ENCODE measurements around the gene C13orf42. TPM values are rescaled to one million over a fixed set of nuclear protein-coding genes. Genes with fewer than 3 reads are reported as not detected.
A peak's percentile ranks its signal among the peaks of the same experiment; 100 is the strongest.
"Not testable (repeated sequence)": the region's sequence is repeated elsewhere in the genome, so short reads cannot be mapped to it uniquely, and the experiment has no call there.

C13orf42 gene
- total RNA-seq, 1 donor from 2014 or later, result under 0.01 TPM

DNA sequence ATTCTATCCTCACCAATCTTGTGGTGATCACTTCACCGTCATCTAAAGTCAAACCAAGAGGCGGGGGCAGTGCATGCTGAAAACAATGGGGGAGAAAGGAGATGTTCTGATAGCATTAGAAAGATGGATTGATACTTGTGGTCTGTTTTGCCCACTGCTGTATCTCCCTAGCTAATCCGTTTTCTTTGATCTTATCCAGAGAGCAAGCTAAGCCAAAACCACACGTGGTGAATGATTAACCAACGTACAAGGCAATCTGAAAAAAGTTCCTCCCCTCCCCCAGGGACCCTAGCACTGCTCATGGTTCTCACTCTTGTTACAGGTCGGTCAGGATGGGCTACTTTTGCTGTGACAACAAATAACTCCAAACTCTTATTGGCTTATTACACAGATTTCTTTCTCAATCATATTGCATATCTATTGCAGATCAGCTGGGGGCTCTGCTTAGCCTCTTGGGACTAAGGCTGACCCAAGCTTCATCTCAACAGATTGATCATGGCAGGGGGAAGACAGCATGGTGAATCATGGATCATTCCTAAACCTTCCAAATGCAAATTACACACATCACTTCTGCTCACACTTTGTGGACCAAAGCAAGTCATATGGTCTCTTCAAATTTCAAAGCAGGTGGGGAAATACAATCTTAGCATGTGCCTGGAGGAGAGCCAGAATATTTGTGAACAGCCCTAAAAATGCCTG lies 11.9 kb upstream of the C13orf42 start:
- no peak for FAIRE-seq
- no peak for DNase-seq (ENCODE audit: low spot score in 2 of 2)

DNA sequence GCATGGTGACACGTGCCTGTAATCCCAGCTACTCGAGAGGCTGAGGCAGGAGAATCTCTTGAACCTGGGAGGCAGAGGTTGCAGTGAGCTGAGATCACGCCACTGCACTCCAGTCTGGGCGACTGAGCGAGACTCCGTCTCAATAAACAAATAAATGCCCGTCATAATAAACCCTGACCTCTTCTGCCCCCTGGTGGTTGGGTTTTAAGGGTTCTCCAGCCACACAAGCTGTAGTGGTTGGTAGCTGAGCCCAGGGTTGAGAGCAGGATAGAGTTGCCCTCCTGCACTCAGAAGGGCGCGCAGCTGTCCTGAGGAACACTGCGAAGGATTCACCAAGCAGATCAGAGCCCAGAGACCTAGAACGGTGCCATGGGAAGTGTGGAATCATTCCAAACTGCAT lies 9.8 kb upstream of the C13orf42 start:
- not testable (repeated sequence) for DNase-seq (ENCODE audit: low spot score in 2 of 2); FAIRE-seq

DNA sequence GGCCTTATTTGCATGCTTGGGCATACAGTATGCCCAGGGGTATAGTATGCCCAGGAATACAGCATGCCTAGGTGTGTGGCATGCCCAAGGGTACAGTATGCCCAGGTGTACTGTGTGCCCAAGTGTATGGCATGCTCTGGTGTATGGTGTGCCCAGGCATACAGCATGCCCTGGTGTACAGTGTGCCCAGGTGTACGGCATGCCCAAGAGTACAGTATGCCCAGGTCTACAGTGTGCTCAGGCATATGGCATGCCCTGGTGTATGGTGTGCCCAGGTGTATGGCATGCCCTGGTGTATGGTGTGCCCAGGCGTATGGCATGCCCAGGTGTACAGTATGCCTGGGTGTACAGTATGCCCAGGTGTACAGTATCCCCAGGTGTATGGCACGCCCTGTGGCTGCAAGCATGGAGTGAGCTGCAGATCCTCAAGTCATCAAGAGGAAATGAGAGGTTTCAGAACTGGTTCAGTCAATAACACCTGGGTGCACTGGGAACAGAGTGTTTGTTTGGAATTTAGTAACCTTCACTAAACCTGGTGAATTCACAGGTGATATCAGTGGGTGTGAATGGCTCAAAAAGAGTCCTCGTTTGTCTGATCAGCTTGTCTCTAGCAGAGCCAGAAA lies 7.8 kb upstream of the C13orf42 start:
- FAIRE-seq (no peak), DNase-seq (ENCODE audit: low spot score in 2 of 2) (no peak)

DNA sequence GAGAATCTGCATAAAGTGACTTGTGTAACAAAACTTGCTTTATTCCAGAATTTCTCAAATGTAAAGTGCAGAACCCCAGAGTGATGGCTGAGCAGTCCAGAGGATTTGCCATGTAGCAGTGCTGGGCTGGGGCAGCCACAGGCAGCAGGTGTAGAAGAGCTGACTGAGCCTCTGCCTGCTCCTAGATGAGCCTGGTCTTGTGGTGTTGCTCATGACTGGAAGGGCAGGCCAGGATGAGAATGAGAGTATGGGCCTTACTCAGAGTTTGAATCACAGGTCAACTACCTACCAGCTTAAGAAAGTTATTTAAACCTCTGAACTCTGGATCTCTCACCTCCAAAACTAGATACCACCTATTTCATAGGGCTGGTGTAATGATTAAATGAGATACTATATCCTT lies 2.9 kb upstream of the C13orf42 start:
- no peak for DNase-seq (ENCODE audit: low spot score in 2 of 2)
- no peak for FAIRE-seq

DNA sequence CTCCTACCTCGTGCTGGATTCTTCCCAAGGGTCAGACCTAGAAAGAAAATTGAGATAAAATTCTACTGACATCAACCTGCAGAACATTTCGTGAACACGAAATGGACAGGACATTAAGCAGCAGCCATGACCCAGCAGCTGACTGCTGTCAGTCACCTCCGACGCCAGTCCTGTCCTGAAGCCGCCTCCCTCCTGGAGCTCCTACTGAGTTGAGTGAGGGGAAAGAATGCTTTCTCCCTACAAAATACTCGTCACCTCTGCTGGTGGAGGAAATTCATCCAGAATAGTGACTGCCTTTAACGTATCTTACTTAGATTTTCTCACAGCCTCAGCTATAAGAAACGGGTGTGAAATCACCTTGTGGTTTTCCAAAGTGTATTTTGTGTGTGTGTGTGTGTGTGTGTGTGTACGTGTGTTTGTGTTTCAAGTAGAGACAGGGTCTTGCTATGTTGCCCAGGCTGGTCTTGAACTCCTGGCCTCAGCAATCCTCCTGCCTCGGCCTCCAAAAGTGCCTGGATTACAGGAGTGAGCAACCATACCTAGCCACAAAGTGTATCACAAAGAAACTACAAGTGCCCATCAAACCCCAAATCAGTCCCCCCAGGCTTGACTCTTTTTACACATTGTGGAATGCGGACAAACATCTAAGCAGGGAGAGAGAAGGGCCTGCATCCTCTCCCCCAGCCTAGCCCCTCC lies 2.3 kb upstream of the C13orf42 start:
- FAIRE-seq, result no peak

DNA sequence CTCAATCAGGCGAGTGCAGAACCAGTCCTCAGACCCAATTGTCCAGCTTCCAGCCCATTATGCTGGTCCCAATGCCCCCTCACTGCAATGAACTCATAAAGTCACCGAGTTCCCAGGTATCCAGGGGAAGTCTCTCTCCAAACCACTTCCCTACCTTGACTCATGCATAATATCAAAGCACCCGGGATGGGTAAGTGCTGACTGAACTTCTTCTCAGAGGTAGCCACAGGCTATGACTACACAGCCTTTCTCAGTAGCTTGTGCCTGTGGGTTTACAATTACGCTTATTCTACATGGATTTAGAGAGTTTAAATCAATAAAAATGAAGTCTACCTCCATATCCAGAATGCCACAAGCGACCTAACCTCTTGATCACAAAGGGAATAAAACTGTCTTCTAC lies 1.7 kb upstream of the C13orf42 start:
- DNase-seq (ENCODE audit: low spot score in 2 of 2), result no peak

More for the DNA sequence above, 2.3 kb upstream of the C13orf42 start:
- no peak for DNase-seq (ENCODE audit: low spot score in 2 of 2)

DNA sequence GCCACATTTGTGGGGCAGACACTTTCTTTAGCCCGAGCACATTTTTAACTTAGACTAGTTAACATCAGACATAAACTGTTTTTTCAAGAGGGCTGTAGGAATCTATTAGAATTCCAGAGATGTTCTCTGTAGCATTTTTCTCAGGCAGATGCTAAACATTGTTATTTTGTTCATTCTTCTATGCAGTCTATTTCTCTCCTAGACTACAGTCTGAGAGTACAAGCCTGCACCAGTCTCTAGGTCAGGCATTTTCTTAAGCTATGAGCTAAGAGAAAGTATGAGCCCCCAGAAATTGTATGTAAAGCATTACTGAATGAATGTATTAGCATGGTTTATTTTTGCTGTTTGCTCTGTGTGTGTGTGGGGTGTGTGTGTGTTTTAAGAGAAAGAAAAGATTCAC lies 923 bp upstream of the C13orf42 start:
- FAIRE-seq, result no peak
- DNase-seq (ENCODE audit: low spot score in 2 of 2), result no peak

More for the DNA sequence above, 1.7 kb upstream of the C13orf42 start:
- no peak for FAIRE-seq

DNA sequence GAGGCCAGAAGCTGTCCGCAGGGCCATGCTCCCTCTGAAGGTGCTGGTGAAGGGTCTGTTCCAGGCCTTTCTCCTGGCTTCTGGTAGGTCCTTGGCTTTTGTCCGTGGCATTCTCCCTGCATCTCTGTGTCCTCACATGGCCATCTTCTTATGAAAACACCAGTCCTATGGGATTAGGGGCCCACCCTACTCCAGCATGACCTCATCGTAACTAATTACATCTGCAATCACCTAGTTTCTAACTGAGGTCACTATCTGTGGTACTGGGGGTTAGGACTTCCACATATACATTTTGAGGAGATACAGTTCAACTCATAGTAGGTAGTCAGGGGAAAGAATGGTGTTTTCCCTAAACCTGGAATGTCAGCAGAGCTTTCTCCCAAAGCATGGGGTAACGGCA lies 3.1 kb downstream of the C13orf42 start:
- FAIRE-seq (no peak), DNase-seq (ENCODE audit: low spot score in 2 of 2) (no peak)

DNA sequence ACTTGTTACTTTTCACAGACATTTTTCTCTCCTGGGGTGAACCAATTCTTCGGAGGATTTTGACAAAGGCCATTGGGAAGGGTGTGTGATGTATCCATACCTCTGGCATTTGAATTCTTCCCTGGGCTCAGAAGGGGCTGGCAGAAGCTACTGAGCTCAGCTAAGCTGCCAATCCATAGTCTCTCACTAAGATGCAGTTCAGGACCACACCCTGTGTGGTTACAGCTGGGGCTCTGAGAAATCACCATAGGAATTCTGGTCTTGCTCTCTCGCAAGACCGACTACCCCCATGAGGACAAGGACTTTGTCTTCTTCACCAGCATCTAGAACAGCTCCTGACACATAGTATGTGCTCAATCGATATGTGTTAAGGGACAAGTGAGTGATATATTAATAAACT lies 6.0 kb downstream of the C13orf42 start:
- no peak for DNase-seq (ENCODE audit: low spot score in 2 of 2)
- no peak for FAIRE-seq

DNA sequence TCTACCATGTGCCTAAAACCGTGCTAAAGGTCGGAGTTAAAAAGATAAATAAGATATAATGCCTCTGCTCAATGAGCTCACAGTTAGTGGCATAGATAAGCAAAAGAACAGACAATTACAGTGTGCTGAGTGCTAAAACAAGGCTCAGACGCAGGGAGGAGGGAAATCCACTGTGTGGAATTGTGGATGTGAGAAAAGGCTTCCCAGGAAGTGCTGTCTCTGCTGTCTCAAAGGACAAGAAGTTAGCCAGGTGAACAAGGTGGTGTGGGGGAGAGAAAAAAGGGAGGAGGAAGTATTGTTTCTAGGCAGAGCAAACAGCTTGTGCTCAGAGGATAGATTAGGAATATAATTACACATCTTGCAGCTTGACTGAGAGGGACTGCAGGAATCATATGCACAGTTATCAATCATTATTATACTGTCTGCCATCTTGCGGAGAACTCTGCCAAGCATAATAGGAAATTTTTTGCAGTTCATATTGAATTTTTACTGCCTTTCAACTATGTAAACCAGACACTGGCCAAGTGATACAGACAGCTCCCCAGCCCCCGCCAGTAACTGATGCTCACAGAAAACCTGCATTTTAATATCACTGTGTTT lies 9.3 kb downstream of the C13orf42 start:
- FAIRE-seq (no peak), DNase-seq (ENCODE audit: low spot score in 2 of 2) (no peak)

DNA sequence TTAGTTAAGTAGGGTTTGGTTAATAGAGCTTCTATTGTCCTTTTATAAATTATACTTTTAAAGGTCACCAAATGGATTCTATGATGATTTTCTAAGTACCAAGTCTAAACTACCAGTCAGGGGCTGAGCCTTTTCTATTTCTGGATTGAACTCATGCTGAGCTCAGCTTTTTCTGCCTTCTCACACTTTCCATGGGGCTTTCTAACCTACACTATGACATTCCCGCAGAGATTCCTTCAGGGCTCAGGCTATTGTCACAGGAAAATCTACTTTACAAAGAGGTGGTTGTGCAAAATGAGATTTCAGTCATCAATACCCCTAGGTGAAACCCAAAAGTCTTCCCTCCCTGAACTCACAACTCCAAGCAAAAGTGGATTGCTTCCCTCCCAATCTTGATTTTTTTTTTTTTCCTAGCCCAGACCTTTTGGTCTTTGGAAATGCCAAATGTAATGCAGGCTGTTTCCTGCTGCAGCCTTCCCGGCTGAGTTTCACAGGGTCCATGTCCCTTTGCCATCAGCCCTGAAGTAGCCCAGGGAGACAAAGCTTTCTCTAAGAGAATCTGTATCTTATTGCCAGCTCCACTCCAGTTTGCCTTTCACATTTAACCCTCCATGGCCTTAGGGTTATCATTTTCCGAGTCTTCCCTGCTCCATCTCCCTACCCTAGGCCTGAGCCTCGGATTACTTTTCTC lies 13.6 kb downstream of the C13orf42 start:
- DNase-seq (ENCODE audit: low spot score in 2 of 2), result no peak
- FAIRE-seq, result no peak

DNA sequence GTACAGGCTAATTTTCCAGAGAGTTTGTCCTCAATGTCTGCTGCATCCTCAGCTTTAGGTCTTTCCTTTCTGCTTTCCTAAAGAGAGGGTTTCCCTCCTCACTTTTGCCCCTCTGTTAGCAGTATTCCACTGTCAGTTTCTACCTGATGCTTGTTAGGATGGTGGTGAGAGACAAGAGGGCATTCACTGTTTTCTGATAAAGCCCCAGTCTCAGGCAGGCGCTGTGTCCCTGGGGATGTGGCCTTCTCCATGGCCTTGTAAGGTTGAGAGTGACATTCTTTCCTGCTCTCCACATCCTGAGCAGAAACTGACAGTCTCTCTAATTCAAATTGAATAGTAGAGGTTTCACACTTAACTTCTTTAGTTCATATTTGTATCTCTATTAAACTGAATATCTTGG lies 14.9 kb downstream of the C13orf42 start:
- DNase-seq (ENCODE audit: low spot score in 2 of 2), result no peak
- FAIRE-seq, result no peak

DNA sequence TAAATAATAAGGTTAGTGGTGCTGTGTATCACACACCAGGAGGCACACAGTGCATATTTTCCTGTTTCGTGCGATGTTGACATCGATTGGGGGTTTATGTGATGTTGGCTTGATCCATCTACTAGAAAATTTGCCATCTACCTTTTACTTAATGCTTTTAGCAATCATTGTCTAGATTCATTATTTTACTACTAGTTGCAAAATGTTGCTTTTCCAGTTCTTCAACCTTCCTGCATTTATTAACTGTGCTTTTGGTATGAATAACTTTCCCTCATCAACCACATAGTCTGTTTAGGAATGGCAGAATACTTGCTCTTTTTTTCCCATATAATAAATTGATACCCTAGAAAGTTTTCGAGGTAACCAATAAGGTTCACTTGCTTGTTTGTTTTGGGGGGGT lies 17.5 kb downstream of the C13orf42 start:
- FAIRE-seq (no peak), DNase-seq (ENCODE audit: low spot score in 2 of 2) (no peak)

DNA sequence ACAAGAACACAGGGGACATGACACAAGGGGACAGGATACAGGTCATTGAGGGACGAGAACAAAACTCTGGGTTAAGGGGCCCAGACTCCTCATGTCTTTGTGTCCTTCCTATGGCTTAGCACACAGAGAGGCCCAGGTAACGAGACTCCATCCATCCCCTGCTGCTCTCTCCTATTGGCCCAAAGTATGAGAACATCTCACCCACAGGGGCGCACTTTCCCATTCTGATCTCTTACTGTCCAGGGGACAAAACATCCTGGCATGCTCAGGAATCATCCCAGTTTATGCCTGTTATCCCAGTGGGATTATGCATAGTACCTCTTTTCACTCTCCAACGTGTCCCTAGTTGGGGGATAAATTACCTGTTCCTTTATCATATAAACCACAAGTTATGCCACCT lies 19.2 kb downstream of the C13orf42 start:
- DNase-seq (ENCODE audit: low spot score in 2 of 2) (no peak), FAIRE-seq (no peak)

DNA sequence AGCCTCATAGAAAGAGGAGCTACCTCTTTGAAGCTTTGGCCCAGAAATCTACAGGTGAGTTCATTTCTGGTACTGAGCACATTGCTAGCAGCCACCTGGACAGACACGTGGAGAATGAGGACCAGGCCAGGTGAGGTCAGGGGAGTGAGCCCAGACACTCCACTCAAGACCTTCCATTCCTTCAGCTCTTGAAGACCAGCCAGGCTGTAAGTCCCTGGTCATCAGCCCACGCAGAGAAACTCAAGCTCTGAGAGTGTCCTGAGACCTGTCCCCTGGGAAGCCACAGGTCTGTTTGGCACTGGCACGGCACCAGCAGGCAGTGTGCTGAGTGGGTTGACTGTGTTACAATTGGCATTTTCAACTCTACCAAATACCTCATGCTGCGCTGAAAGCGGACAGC lies 27.4 kb downstream of the C13orf42 start:
- no peak for DNase-seq (ENCODE audit: low spot score in 2 of 2)
- no peak for FAIRE-seq

DNA sequence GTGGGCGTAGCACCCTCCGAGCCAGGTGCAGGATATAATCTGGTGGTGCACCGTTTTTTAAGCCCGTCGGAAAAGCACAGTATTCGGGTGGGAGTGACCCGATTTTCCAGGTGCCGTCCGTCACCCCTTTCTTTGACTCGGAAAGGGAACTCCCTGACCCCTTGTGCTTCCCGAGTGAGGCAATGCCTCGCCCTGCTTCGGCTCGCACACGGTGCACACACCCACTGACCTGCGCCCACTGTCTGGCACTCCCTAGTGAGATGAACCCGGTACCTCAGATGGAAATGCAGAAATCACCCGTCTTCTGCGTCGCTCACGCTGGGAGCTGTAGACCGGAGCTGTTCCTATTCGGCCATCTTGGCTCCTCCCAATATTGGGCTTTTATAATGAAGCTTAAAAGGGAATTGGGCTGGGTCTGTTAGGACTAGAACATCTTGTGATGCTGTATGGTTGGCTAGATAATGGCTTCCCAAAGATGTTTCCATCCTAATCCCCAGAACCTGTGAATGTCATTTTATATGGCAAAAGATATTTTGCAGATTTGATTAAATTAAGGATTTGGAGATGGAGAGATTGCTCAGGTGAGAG lies 30.5 kb downstream of the C13orf42 start:
- not testable (repeated sequence) for FAIRE-seq; DNase-seq (ENCODE audit: low spot score in 2 of 2)

DNA sequence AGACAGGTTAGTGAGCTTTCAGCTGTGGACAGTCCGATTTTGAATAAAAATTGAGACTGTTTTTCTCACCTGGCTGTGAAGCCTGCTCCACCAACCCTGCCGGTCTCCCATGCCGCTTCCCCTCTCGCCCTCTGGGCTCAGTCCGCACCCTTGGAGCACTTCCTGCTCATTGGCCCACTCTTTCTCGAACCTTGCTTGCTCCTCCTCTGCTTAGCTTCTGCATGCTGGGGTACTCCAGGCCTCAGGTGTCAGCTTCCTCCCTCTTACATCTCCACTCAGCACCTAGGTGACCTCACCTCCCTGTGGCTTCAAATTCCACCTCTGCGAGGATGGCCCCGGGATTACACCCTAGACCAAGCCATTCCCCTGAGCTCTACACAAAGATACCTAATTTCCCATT lies 39.6 kb downstream of the C13orf42 start:
- FAIRE-seq (no peak), DNase-seq (ENCODE audit: low spot score in 2 of 2) (no peak)

DNA sequence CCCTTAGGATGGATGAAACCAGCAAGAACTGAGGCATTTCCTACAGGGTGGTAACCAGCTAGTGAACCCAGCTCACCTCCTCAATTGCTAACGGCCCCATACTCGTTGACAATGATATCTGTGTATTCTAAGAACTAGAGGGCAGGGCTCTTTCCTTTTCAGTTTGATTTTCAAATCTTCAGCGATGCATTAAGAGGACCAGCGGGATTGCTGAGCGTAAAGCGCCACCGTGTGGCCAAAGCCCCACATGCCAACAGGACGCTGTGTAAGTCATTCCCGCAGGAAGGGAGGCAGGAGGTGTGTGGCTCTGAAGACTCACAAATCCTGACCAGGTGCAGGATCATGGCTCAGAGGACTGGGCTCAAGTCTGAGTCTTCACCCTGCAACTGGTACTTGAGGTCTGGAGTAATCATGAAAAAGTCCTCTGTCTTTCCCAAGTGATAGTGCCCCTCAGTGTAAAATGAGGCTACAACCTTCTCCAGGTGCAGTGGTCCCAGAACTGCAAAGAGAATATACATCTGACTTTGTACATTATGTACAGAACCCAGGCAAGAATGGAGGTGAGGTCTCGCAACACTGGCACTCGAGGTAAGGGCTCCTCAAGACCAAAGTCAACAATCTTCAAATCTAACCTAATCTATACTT lies 40.9 kb downstream of the C13orf42 start:
- FAIRE-seq (no peak), DNase-seq (ENCODE audit: low spot score in 2 of 2) (peak; percentile 37 to 64)

DNA sequence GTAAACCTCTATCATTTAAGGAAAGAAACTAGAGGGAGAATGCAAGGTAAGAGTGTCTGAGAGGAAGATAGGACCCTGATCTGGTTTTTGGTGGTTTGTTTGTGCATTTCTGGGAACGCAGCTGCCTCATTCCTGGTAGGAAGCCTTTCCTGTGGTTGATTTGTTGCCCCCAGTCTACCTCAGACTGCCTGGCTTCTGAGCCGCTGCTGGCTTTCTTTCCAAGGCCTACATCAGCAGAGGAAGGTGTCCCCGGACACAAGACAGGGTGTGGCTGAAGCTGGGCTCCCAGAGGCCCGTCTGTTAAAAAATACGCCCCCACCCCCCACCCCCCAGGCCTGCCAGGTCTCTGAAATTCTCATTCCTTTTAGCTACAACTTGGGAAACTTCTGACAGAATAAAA lies 42.6 kb downstream of the C13orf42 start:
- FAIRE-seq, result no peak
- no peak for DNase-seq (ENCODE audit: low spot score in 2 of 2)

DNA sequence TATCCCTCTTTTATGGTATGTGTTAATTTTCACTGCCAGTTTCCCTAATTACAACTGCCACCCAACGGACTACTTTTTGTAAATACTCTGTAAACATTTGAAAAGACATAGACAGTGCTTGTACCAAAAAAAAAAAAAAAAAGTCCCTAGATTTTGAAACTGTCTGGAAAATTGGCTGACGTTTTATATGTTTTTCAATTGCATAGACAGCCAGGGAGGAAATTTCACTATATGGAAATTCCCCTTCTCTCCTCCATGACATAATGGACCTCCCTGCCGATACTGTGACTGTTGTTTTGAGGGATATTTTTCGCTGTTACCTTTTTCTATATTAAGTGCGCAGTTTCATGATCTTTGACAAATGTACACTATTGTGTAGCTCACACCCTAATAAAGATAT lies 43.4 kb downstream of the C13orf42 start:
- DNase-seq (ENCODE audit: low spot score in 2 of 2) (no peak), FAIRE-seq (no peak)

Measured in frontal cortex (tissue), 4 donors.